ENCODE data around the gene FLNB. TPM values are rescaled to one million over a fixed set of nuclear protein-coding genes. Genes with fewer than 3 reads are reported as not detected.

The FLNB gene
- total and polyA plus RNA-seq, 2 of the 13 experiments (the other 11 are each of a cell fraction or from before 2014, with no cell fraction given), result 106 to 130 TPM

GRCh38 chr3:58173029-58173668, 164.9 kb downstream of the FLNB start (continued):
- TF ChIP-seq ZNF629 (CRISPR knock-in tag; conservative IDR thresholded peaks at IDR 0.05), result no peak
- TF ChIP-seq KDM6A (CRISPR knock-in tag; IDR thresholded peaks at IDR 0.05; ENCODE audit: low read depth), result no peak
- TF ChIP-seq ZNF674 (CRISPR knock-in tag; IDR thresholded peaks at IDR 0.05; ENCODE audit: low read depth), result no peak
- TF ChIP-seq ZFP36L1 (CRISPR knock-in tag; IDR thresholded peaks at IDR 0.05), result no peak
- TF ChIP-seq ZMAT5 (CRISPR knock-in tag; IDR thresholded peaks at IDR 0.05; ENCODE audit: borderline replicate concordance, low read depth), result no peak
- TF ChIP-seq ETV6 (CRISPR knock-in tag; conservative IDR thresholded peaks at IDR 0.05), result no peak
- TF ChIP-seq ZC3H13 (CRISPR knock-in tag; IDR thresholded peaks at IDR 0.05), result no peak
- TF ChIP-seq ZNF547 (CRISPR knock-in tag; IDR thresholded peaks at IDR 0.05), result no peak
- no peak for TF ChIP-seq MZF1 (CRISPR knock-in tag; IDR thresholded peaks at IDR 0.05; ENCODE audit: borderline replicate concordance)
- no peak for TF ChIP-seq ZNF672 (CRISPR knock-in tag; IDR thresholded peaks at IDR 0.05)
- TF ChIP-seq, protein P1, sequence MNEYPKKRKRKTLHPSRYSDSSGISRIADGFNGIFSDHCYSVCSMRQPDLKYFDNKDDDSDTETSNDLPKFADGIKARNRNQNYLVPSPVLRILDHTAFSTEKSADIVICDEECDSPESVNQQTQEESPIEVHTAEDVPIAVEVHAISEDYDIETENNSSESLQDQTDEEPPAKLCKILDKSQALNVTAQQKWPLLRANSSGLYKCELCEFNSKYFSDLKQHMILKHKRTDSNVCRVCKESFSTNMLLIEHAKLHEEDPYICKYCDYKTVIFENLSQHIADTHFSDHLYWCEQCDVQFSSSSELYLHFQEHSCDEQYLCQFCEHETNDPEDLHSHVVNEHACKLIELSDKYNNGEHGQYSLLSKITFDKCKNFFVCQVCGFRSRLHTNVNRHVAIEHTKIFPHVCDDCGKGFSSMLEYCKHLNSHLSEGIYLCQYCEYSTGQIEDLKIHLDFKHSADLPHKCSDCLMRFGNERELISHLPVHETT (CRISPR knock-in tag; conservative IDR thresholded peaks at IDR 0.05), result no peak
- no peak for TF ChIP-seq ZIK1 (CRISPR knock-in tag; IDR thresholded peaks at IDR 0.05; ENCODE audit: borderline replicate concordance, low read depth)
- TF ChIP-seq, protein P2, sequence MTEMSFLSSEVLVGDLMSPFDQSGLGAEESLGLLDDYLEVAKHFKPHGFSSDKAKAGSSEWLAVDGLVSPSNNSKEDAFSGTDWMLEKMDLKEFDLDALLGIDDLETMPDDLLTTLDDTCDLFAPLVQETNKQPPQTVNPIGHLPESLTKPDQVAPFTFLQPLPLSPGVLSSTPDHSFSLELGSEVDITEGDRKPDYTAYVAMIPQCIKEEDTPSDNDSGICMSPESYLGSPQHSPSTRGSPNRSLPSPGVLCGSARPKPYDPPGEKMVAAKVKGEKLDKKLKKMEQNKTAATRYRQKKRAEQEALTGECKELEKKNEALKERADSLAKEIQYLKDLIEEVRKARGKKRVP (CRISPR knock-in tag; IDR thresholded peaks at IDR 0.05), result no peak
- TF ChIP-seq BRD4 (CRISPR knock-in tag; IDR thresholded peaks at IDR 0.05), result no peak
- TF ChIP-seq MIER3 (CRISPR knock-in tag; IDR thresholded peaks at IDR 0.05; ENCODE audit: borderline replicate concordance), result no peak
- no peak for TF ChIP-seq ZNF234 (CRISPR knock-in tag; conservative IDR thresholded peaks at IDR 0.05)
- no peak for TF ChIP-seq GATA4 (IDR thresholded peaks at IDR 0.05; ENCODE audit: borderline replicate concordance, low read depth)
- no peak for TF ChIP-seq TERF1 (CRISPR knock-in tag; IDR thresholded peaks at IDR 0.05)
- no peak for TF ChIP-seq NPAS2 (CRISPR knock-in tag; IDR thresholded peaks at IDR 0.05; ENCODE audit: borderline replicate concordance)
- TF ChIP-seq RBM22 (optimal IDR thresholded peaks at IDR 0.05; ENCODE audit: low read length), result peak; percentile 91
- TF ChIP-seq GZF1 (CRISPR knock-in tag; IDR thresholded peaks at IDR 0.05), result no peak
- TF ChIP-seq PRDM10 (CRISPR knock-in tag; IDR thresholded peaks at IDR 0.05; ENCODE audit: low read depth), result no peak; the same call in 1 of the 2 replicates
- TF ChIP-seq IRF2 (CRISPR knock-in tag; IDR thresholded peaks at IDR 0.05), result no peak
- TF ChIP-seq NR2F1 (CRISPR knock-in tag; IDR thresholded peaks at IDR 0.05), result peak; percentile 33 to 46; a peak in 2 of 4 replicates
